ENCODE measurements around the gene FAM107B.

Gene FAM107B

DNA sequence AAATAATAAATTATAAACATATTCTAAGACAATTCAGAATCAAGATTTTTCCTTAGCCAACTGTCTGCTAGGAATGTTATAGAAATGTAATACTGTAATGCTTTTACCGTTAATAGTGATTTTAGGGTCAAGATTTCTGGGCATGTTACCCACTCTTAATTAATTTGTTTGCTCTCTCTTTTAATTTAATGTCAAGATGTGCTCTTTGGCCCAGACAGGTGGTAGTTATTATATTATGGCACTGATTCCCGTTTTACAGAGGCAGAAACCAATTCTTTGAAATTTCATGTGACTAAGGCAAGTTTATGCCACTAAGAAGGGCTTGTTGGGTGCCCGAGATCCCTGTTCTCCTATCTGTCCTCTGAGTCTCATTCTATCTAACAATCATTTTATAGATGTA is 959 bp upstream of the FAM107B start:
- Histone ChIP-seq H3K27me3 (ENCODE audit: insufficient read depth, low read length) (no peaks in the 10 kb centered on the region), H3K9ac (ENCODE audit: low read depth, low read length) (no peak overlapping the region), H3K36me3 (ENCODE audit: insufficient read depth, low read length) (no peaks in the 10 kb centered on the region), H3K4me3 (ENCODE audit: low read length) (no peak overlapping the region), H3K4me1 (ENCODE audit: insufficient read depth, low read length) (no peaks in the 10 kb centered on the region), H3K9me3 (ENCODE audit: insufficient read depth, low read depth, low read length) (no peaks in the 10 kb centered on the region), H3K27ac (ENCODE audit: low read depth, low read length) (no peak overlapping the region)
- 91% methylated on average over 3 of the region's 3 CpGs for WGBS

DNA sequence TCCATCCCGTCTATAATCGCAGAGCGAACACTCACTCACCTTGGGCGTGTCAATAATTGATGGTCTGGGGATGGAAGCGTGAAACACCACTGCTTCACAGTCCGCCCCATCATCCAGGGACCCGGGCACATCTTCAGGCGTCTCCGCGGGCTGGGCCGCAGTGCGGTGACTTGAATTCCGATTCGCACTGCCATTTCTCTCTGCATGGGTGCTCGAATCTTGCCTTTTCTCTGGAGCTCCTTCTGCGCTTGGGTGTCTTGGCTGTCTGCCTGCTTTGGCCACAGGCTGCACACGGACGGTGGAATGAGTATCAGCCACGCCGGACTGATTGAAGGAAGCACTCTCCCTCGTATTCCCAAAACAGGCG is 500 bp downstream of the FAM107B start:
- 96% methylated on average over 22 of the region's 22 CpGs for WGBS
- H3K4me3 ChIP-seq (ENCODE audit: low read length): no peak overlapping the region
- H3K9ac ChIP-seq (ENCODE audit: low read depth, low read length): no peak overlapping the region
- H3K4me1 ChIP-seq (ENCODE audit: insufficient read depth, low read length): no peaks in the 10 kb centered on the region
- H3K27me3 ChIP-seq (ENCODE audit: insufficient read depth, low read length): no peaks in the 10 kb centered on the region
- no peaks in the 10 kb centered on the region for H3K36me3 ChIP-seq (ENCODE audit: insufficient read depth, low read length)
- H3K9me3 ChIP-seq (ENCODE audit: insufficient read depth, low read depth, low read length): no peaks in the 10 kb centered on the region
- no peak overlapping the region for H3K27ac ChIP-seq (ENCODE audit: low read depth, low read length)

DNA sequence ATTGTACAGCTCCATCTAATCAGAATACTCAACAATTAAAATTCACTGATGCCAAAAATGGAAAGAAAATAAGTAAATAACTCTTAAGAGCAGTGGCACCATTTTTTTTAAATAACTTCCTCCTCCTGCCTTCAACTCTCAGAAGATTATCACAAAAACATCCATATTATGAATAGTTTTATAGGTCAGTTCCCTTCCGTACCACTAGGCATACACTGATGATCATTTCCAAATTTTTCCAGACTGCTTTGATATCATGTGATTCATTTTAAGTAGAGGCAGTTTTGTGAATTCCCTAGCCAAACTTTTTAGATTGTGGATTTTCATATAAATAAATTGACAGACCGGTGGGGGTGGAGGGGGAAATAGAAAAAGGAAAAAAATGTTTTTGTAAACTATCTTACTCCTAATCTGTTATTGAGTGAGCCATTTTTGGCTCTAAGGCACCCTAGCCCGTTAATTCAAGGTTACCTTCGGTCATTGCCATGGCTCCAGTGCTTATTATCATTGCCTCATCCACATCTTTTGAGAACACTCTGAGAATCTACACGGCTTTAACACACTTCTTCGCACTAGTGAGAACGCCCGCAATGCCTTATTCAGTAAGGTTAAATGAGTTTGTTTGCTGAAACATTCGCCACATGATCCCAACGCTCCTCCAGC is 1.0 kb downstream of the FAM107B start:
- H3K9ac ChIP-seq (ENCODE audit: low read depth, low read length): no peak overlapping the region
- no peak overlapping the region for H3K27ac ChIP-seq (ENCODE audit: low read depth, low read length)
- 97% methylated on average over 9 of the region's 10 CpGs for WGBS
- no peaks in the 10 kb centered on the region for H3K27me3 ChIP-seq (ENCODE audit: insufficient read depth, low read length)
- H3K9me3 ChIP-seq (ENCODE audit: insufficient read depth, low read depth, low read length): no peaks in the 10 kb centered on the region
- no peaks in the 10 kb centered on the region for H3K4me1 ChIP-seq (ENCODE audit: insufficient read depth, low read length)
- H3K4me3 ChIP-seq (ENCODE audit: low read length): no peak overlapping the region
- H3K36me3 ChIP-seq (ENCODE audit: insufficient read depth, low read length): no peaks in the 10 kb centered on the region

DNA sequence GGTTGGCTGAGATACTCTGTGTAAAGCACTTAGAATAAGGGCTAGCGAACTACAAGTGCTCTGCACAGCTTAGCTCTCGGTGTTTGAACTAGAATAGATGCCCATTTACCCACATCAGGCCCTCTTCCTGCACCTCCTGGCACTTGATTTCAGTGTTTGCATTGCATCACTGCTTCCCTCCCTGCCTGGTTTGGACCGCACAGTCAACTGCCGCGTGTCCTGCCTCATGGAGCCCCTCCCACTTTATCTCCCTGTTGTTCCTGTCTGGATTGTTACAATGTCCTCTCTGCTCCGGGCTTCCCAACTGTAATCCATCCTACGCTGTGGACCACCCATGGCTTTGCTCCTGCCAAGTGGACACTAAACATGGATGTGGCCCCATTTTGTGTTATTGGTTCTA is 2.3 kb downstream of the FAM107B start:
- no peak overlapping the region for H3K9ac ChIP-seq (ENCODE audit: low read depth, low read length)
- H3K4me3 ChIP-seq (ENCODE audit: low read length): no peak overlapping the region
- 89% methylated on average over 7 of the region's 7 CpGs for WGBS
- no peaks in the 10 kb centered on the region for H3K4me1 ChIP-seq (ENCODE audit: insufficient read depth, low read length)
- H3K27ac ChIP-seq (ENCODE audit: low read depth, low read length): no peak overlapping the region
- H3K27me3 ChIP-seq (ENCODE audit: insufficient read depth, low read length): no peaks in the 10 kb centered on the region
- H3K36me3 ChIP-seq (ENCODE audit: insufficient read depth, low read length): no peaks in the 10 kb centered on the region
- H3K9me3 ChIP-seq (ENCODE audit: insufficient read depth, low read depth, low read length): no peaks in the 10 kb centered on the region

DNA sequence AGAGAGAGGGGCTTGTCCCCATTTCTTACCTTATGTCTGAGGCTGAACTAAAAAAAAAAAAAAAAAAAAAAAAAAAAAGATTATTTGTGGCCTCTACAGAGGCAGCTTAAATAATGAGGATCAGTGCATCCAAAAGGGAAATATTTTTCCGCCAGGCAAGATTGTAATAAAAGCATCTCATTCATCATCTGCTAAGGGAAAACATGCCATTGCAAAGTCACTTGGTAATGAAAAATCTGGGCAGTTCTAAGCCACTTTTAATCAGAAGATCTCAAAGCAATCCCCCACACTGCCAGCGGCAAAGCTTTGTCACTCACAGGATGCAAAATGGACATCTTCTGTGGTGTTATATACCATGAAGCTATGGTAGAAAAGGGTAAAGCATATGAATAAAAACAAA is 3.8 kb downstream of the FAM107B start:
- H3K9ac ChIP-seq (ENCODE audit: low read depth, low read length): no peak overlapping the region
- H3K4me3 ChIP-seq (ENCODE audit: low read length): no peak overlapping the region
- no peaks in the 10 kb centered on the region for H3K27me3 ChIP-seq (ENCODE audit: insufficient read depth, low read length)
- WGBS: 100% methylated on average over 2 of the region's 2 CpGs
- no peaks in the 10 kb centered on the region for H3K9me3 ChIP-seq (ENCODE audit: insufficient read depth, low read depth, low read length)
- no peak overlapping the region for H3K27ac ChIP-seq (ENCODE audit: low read depth, low read length)
- no peaks in the 10 kb centered on the region for H3K36me3 ChIP-seq (ENCODE audit: insufficient read depth, low read length)
- no peaks in the 10 kb centered on the region for H3K4me1 ChIP-seq (ENCODE audit: insufficient read depth, low read length)

DNA sequence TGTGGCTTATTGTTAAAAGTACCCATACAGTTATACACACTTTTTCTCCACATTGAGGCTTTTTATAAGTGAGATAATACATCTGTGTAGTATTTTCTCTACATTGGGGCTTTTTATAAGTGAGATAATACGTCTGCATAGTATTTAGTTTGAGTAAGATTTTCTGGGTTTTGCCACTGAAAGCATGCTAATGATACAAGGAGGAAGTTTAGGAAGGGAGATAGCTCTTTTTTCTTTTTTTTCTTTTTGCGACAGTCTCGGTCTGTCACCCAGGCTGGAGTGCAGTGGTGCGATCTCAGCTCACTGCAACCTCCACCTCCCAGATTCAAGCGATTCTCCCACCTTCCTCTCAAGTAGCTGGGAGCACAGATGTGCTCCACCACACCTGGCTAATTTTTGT is 13.3 kb downstream of the FAM107B start:
- 94% methylated on average over 5 of the region's 5 CpGs for WGBS
- Histone ChIP-seq H3K4me1 (ENCODE audit: insufficient read depth, low read length) (no peaks in the 10 kb centered on the region), H3K4me3 (ENCODE audit: low read length) (no peak overlapping the region), H3K9me3 (ENCODE audit: insufficient read depth, low read depth, low read length) (no peaks in the 10 kb centered on the region), H3K36me3 (ENCODE audit: insufficient read depth, low read length) (no peaks in the 10 kb centered on the region), H3K9ac (ENCODE audit: low read depth, low read length) (no peak overlapping the region), H3K27me3 (ENCODE audit: insufficient read depth, low read length) (no peaks in the 10 kb centered on the region), H3K27ac (ENCODE audit: low read depth, low read length) (no peak overlapping the region)

DNA sequence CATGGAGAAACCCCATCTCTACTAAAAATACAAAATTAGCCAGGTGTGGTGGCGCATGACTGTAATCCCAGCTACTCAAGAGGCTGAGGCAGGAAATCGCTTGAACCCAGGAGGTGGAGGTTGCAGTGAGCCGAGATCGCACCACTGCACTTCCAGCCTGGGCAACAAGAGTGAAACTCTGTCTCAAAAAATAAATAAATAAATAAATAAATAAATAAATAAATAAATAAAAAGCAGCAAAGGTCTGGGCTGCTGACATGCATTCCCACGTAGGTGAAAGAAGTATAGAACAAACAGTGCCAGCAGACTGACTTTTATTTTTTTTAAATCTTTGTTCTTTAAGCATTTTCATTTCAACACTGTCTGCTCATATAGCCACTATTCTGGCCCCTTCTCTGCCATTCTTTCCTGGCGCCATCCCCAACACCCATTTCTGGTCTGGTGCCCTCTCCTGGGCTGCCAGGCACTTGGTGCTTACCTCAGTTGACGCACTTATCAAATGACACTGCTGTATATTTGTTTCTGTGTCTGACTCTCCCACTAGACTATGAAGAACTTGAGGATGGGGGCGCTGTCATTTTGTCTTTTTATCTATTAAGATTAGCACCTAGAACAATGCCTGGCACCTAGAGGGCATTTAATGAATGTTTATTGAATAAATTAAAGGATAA is 15.6 kb downstream of the FAM107B start:
- no peaks in the 10 kb centered on the region for H3K4me1 ChIP-seq (ENCODE audit: insufficient read depth, low read length)
- no peak overlapping the region for H3K9ac ChIP-seq (ENCODE audit: low read depth, low read length)
- no peaks in the 10 kb centered on the region for H3K27me3 ChIP-seq (ENCODE audit: insufficient read depth, low read length)
- H3K27ac ChIP-seq (ENCODE audit: low read depth, low read length): no peak overlapping the region
- WGBS: 94% methylated on average over 7 of the region's 8 CpGs
- H3K36me3 ChIP-seq (ENCODE audit: insufficient read depth, low read length): no peaks in the 10 kb centered on the region
- H3K4me3 ChIP-seq (ENCODE audit: low read length): no peak overlapping the region
- no peaks in the 10 kb centered on the region for H3K9me3 ChIP-seq (ENCODE audit: insufficient read depth, low read depth, low read length)

DNA sequence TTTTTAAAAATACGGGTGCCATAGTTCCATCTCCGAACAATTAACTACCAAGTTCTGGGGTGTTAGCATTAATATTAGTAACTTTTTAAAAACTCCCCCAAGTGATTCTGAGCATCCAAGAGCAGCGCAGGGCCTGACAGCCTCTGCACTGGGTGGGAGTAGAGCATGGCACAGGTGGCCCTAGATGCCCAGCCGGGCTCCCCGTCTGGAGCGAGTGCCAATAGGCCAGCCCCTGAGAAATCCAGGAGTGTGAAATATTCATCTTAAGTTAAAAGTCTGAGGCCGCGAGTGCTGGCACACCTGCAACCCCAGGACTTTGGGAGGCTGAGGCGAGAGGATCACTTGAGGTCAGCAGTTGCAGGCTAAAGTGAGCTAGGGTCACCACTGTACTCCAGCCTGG is 16.2 kb downstream of the FAM107B start:
- Histone ChIP-seq H3K4me1 (ENCODE audit: insufficient read depth, low read length) (no peaks in the 10 kb centered on the region), H3K27me3 (ENCODE audit: insufficient read depth, low read length) (no peaks in the 10 kb centered on the region), H3K9ac (ENCODE audit: low read depth, low read length) (no peak overlapping the region), H3K9me3 (ENCODE audit: insufficient read depth, low read depth, low read length) (no peaks in the 10 kb centered on the region), H3K27ac (ENCODE audit: low read depth, low read length) (no peak overlapping the region), H3K36me3 (ENCODE audit: insufficient read depth, low read length) (no peaks in the 10 kb centered on the region), H3K4me3 (ENCODE audit: low read length) (no peak overlapping the region)
- 95% methylated on average over 8 of the region's 9 CpGs for WGBS

DNA sequence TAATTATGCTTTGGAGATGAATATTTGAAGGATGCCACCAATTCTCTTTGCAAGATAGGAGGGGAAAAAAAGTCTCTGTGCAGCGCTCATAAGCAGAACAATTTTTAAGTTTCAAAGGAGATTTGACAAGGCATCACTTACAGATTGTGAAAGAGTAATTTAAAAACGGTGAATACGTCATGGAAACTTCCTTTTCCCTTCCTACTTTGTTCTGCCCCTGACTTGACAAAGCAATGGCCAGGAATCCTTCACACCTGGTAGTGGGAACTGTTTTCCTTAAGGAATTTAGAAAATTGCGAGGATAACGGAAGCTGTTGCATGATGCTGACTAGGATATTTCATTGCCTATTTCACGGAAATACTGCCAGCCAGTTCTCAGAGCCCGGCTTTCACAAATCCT is 16.7 kb downstream of the FAM107B start:
- no peak overlapping the region for H3K9ac ChIP-seq (ENCODE audit: low read depth, low read length)
- no peaks in the 10 kb centered on the region for H3K27me3 ChIP-seq (ENCODE audit: insufficient read depth, low read length)
- no peak overlapping the region for H3K4me3 ChIP-seq (ENCODE audit: low read length)
- H3K4me1 ChIP-seq (ENCODE audit: insufficient read depth, low read length): no peaks in the 10 kb centered on the region
- no peak overlapping the region for H3K27ac ChIP-seq (ENCODE audit: low read depth, low read length)
- H3K36me3 ChIP-seq (ENCODE audit: insufficient read depth, low read length): no peaks in the 10 kb centered on the region
- 95% methylated on average over 7 of the region's 7 CpGs for WGBS
- no peaks in the 10 kb centered on the region for H3K9me3 ChIP-seq (ENCODE audit: insufficient read depth, low read depth, low read length)

DNA sequence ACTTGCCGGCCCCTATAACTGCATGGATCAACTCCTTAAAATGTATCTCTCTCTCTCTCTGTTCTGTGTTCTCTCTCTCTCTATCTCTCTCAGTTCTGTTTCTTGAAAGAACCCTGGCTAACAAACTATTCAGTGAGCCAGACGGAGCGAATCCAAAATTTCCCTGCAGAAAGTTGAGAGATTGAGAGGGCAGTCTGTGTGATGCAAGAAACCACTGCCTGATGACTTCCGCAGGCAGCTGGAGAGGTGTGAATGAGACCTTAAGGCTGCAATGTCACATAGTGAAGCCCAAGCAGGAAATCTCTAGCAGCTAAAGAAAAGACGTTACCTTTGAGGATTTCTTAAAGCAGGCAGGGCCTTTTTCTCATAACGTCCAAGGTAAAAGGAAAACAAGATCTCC is 17.3 kb downstream of the FAM107B start:
- no peaks in the 10 kb centered on the region for H3K4me1 ChIP-seq (ENCODE audit: insufficient read depth, low read length)
- no peaks in the 10 kb centered on the region for H3K36me3 ChIP-seq (ENCODE audit: insufficient read depth, low read length)
- no peak overlapping the region for H3K9ac ChIP-seq (ENCODE audit: low read depth, low read length)
- no peaks in the 10 kb centered on the region for H3K9me3 ChIP-seq (ENCODE audit: insufficient read depth, low read depth, low read length)
- WGBS: 91% methylated on average over 6 of the region's 6 CpGs
- H3K27me3 ChIP-seq (ENCODE audit: insufficient read depth, low read length): no peaks in the 10 kb centered on the region
- H3K4me3 ChIP-seq (ENCODE audit: low read length): no peak overlapping the region
- no peak overlapping the region for H3K27ac ChIP-seq (ENCODE audit: low read depth, low read length)

DNA sequence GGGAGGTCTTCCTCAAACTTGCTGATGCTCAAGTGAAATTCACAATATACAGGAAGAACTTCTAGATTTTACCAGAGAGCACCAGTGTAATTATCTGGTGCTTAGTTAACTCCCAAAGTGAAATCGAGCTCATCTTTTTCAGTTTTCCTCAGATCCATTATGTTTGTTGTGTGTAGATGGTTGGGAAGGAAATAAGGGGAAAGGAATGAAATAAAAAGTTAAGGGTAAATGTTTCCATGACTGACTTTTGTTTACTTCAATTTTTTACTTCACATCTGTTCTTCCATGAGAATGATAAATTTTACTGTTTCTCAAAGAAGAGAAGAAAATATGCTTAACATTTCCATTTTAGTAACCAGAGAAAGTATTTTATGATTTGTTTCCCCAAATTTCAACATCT is 21.3 kb downstream of the FAM107B start:
- Histone ChIP-seq H3K27ac (ENCODE audit: low read depth, low read length) (no peak overlapping the region), H3K4me1 (ENCODE audit: insufficient read depth, low read length) (peaks cover 8% of the 10 kb centered on the region), H3K27me3 (ENCODE audit: insufficient read depth, low read length) (no peaks in the 10 kb centered on the region), H3K4me3 (ENCODE audit: low read length) (no peak overlapping the region), H3K9ac (ENCODE audit: low read depth, low read length) (no peak overlapping the region), H3K36me3 (ENCODE audit: insufficient read depth, low read length) (no peaks in the 10 kb centered on the region), H3K9me3 (ENCODE audit: insufficient read depth, low read depth, low read length) (no peaks in the 10 kb centered on the region)
- WGBS: 100% methylated on average over 1 of the region's 1 CpG

DNA sequence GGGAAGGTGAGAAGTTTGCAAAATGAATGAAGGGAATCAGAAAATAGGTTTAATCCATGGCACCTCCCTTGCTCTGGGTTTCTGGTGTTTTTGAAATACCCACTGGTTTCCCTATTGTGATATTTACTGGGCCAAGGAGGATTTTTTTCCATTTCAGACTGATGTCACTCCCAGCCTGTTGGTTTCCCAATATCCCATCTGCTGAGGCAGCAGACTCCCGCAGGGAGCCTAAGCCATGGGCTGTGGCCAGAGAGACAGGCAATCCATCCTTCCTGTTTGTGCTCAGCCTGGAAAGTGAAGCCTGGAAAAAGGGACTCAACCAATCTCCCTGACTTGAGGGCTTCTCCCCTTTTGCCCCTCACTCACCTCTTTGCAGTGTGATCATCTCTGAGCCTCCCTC is 22.8 kb downstream of the FAM107B start:
- Histone ChIP-seq H3K4me3 (ENCODE audit: low read length) (no peak overlapping the region), H3K27me3 (ENCODE audit: insufficient read depth, low read length) (no peaks in the 10 kb centered on the region), H3K36me3 (ENCODE audit: insufficient read depth, low read length) (no peaks in the 10 kb centered on the region), H3K9ac (ENCODE audit: low read depth, low read length) (no peak overlapping the region), H3K4me1 (ENCODE audit: insufficient read depth, low read length) (peaks cover 8% of the 10 kb centered on the region), H3K27ac (ENCODE audit: low read depth, low read length) (no peak overlapping the region), H3K9me3 (ENCODE audit: insufficient read depth, low read depth, low read length) (no peaks in the 10 kb centered on the region)
- WGBS: 71% methylated on average over 1 of the region's 1 CpG
